Aorta (tissue), 4 donors: Measurements from ENCODE around the gene MAP3K1. TPM values are rescaled to one million over a fixed set of nuclear protein-coding genes. Genes with fewer than 3 reads are reported as not detected.

Source experiments
- polyA plus RNA-seq, 2 donors: library from polyadenylated mRNA; stranded (reverse); fragments of 200-250 nt; gene quantifications; one replicate each; pipeline ENCODE4 v1.2.3, GENCODE V29; 2013
- total RNA-seq, 2 donors: library from RNA; stranded (reverse); fragmentation: NEBNext Ultra II Directional; extraction: Animal tissue kit (Norgen Biotek cat#: 25700); gene quantifications; one replicate each; pipeline ENCODE4 v1.2.1, GENCODE V29; 2021
- donor health status: healthy with polysubstance abuse.
- donor health status: Bipolar disorder and iron deficiency.
- donor health status: DM: no; HTN: no; CAD: no.
- donor health status: DM: yes; HTN: yes; CAD: no.

Gene MAP3K1
- total and polyA plus RNA-seq, 4 donors = 1.8 to 26.3 (median 7.2) TPM

Other genes with a start within 250 kb of the MAP3K1 start
- gene SETD9, start 94.0 kb downstream of the MAP3K1 start, total RNA-seq = 1 to 10 TPM; 8.1 to 8.6 TPM
- 10 to 100 TPM in 1 of 2 donors, 1 to 10 TPM in 1; 9.1 to 11.1 TPM for gene SETD9, start 94.0 kb downstream of the MAP3K1 start, polyA plus RNA-seq
- gene MIER3, start 136.6 kb downstream of the MAP3K1 start, total RNA-seq = 10 to 100 TPM; 20.7 to 27.2 TPM
- gene MIER3, start 136.6 kb downstream of the MAP3K1 start, polyA plus RNA-seq = 1 to 10 TPM; 8.1 to 8.3 TPM